ENCODE measurements around the gene PRCC. TPM values are rescaled to one million over a fixed set of nuclear protein-coding genes. Genes with fewer than 3 reads are reported as not detected.

Gene PRCC
- total RNA-seq, 1 experiment from 2014 or later, result 80.4 TPM

- Mint-ChIP-seq H3K27me3 (ENCODE audit: unreplicated experiment) (no peaks in the 10 kb centered on the region), H3K4me3 (ENCODE audit: low read depth, unreplicated experiment) (peak overlapping the region; percentile 96), H3K36me3 (ENCODE audit: insufficient read depth, unreplicated experiment) (peaks cover 87% of the 10 kb centered on the region), H3K9me3 (ENCODE audit: low read depth, unreplicated experiment) (no peaks in the 10 kb centered on the region), H3K27ac (ENCODE audit: unreplicated experiment) (peak overlapping the region; percentile 74), H3K4me1 (ENCODE audit: low read depth, unreplicated experiment) (peaks cover 58% of the 10 kb centered on the region)
- BruUV-seq (replicated peaks), result no TSS peak
- no peak for DNase-seq
- intact Hi-C loops (cut with micrococcal nuclease; ENCODE audit: unreplicated experiment), result no loop called here
- TF ChIP-seq CTCF (IDR thresholded peaks at IDR 0.05; ENCODE audit: unreplicated experiment), result no peak
- CTCF ChIA-PET, result interaction anchor here (1.9 kb wide), 1 partner anchor 10 kb away, joined by 9 read pairs; the partner anchor contains the start of gene HDGF
These were observed 25.3 kb upstream of the PRCC start for GRCh38 chr1:156742017-156742416.

- no peaks in the 10 kb centered on the region for H3K9me3 Mint-ChIP-seq (ENCODE audit: low read depth, unreplicated experiment)
- peaks cover 87% of the 10 kb centered on the region for H3K36me3 Mint-ChIP-seq (ENCODE audit: insufficient read depth, unreplicated experiment)
- CTCF ChIA-PET, result no interaction called here
- H3K27me3 Mint-ChIP-seq (ENCODE audit: unreplicated experiment), result no peaks in the 10 kb centered on the region
- no peak overlapping the region for H3K4me3 Mint-ChIP-seq (ENCODE audit: low read depth, unreplicated experiment)
- no peak for DNase-seq
- no TSS peak for BruUV-seq (replicated peaks)
- peaks cover 65% of the 10 kb centered on the region for H3K4me1 Mint-ChIP-seq (ENCODE audit: low read depth, unreplicated experiment)
- intact Hi-C loops (cut with micrococcal nuclease; ENCODE audit: unreplicated experiment), result no loop called here
- peak overlapping the region; percentile 88 for H3K27ac Mint-ChIP-seq (ENCODE audit: unreplicated experiment)
- TF ChIP-seq CTCF (IDR thresholded peaks at IDR 0.05; ENCODE audit: unreplicated experiment), result no peak
These were observed 24.5 kb upstream of the PRCC start for GRCh38 chr1:156742801-156743200.

- no peak overlapping the region for H3K4me3 Mint-ChIP-seq (ENCODE audit: low read depth, unreplicated experiment)
- H3K27me3 Mint-ChIP-seq (ENCODE audit: unreplicated experiment), result no peaks in the 10 kb centered on the region
- intact Hi-C loops (cut with micrococcal nuclease; ENCODE audit: unreplicated experiment), result no loop called here
- CTCF ChIA-PET, result no interaction called here
- H3K36me3 Mint-ChIP-seq (ENCODE audit: insufficient read depth, unreplicated experiment), result peaks cover 87% of the 10 kb centered on the region
- H3K9me3 Mint-ChIP-seq (ENCODE audit: low read depth, unreplicated experiment), result no peaks in the 10 kb centered on the region
- TF ChIP-seq CTCF (IDR thresholded peaks at IDR 0.05; ENCODE audit: unreplicated experiment), result no peak
- peaks cover 72% of the 10 kb centered on the region for H3K4me1 Mint-ChIP-seq (ENCODE audit: low read depth, unreplicated experiment)
- peak overlapping the region; percentile 88 for H3K27ac Mint-ChIP-seq (ENCODE audit: unreplicated experiment)
- DNase-seq, result no peak
- no TSS peak for BruUV-seq (replicated peaks)
These were observed 23.7 kb upstream of the PRCC start for GRCh38 chr1:156743367-156744302.

GRCh38 chr1:156744344-156744743 lies 23.0 kb upstream of the PRCC start:
- H3K4me3 Mint-ChIP-seq (ENCODE audit: low read depth, unreplicated experiment), result no peak overlapping the region
- no peak for DNase-seq
- TF ChIP-seq CTCF (IDR thresholded peaks at IDR 0.05; ENCODE audit: unreplicated experiment), result no peak
- no TSS peak for BruUV-seq (replicated peaks)
- H3K27me3 Mint-ChIP-seq (ENCODE audit: unreplicated experiment), result no peaks in the 10 kb centered on the region
- H3K36me3 Mint-ChIP-seq (ENCODE audit: insufficient read depth, unreplicated experiment), result peaks cover 90% of the 10 kb centered on the region
- peak overlapping the region; percentile 88 for H3K27ac Mint-ChIP-seq (ENCODE audit: unreplicated experiment)
- intact Hi-C loops (cut with micrococcal nuclease; ENCODE audit: unreplicated experiment), result no loop called here
- no peaks in the 10 kb centered on the region for H3K9me3 Mint-ChIP-seq (ENCODE audit: low read depth, unreplicated experiment)
- CTCF ChIA-PET, result no interaction called here
- H3K4me1 Mint-ChIP-seq (ENCODE audit: low read depth, unreplicated experiment), result peaks cover 71% of the 10 kb centered on the region
